ENCODE measurements around the gene UBE2L5.

UBE2L5 gene

DNA sequence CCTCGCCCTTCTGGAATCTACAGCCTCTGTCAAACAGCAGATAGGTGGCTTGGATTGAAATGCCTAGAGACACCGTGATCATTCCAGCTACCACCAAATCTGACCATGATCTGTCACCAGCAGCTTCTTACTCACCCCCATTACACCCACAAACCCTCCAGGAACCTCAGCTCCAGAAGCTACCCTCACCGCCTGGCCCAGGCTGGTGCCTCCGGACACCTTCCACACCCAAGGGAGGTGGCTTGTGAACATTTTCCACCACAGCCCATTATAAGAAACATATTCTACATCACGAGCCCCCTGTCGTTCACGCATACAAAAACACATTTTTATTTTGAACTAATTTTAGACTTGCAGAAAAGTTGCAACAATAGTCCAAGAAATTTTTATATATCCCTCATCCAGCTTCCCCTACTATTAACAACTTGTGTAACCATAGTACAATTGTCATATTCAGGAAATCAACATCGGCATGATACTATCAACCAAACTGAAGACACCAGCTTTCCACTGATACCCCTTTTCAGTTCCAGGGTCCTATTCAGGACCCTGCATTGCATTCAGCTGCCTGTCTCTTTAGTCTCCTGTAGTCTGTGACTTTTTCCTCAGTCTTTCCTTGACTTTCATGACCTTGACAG lies 15.4 kb upstream of the UBE2L5 start:
- no peak for DNase-seq

DNA sequence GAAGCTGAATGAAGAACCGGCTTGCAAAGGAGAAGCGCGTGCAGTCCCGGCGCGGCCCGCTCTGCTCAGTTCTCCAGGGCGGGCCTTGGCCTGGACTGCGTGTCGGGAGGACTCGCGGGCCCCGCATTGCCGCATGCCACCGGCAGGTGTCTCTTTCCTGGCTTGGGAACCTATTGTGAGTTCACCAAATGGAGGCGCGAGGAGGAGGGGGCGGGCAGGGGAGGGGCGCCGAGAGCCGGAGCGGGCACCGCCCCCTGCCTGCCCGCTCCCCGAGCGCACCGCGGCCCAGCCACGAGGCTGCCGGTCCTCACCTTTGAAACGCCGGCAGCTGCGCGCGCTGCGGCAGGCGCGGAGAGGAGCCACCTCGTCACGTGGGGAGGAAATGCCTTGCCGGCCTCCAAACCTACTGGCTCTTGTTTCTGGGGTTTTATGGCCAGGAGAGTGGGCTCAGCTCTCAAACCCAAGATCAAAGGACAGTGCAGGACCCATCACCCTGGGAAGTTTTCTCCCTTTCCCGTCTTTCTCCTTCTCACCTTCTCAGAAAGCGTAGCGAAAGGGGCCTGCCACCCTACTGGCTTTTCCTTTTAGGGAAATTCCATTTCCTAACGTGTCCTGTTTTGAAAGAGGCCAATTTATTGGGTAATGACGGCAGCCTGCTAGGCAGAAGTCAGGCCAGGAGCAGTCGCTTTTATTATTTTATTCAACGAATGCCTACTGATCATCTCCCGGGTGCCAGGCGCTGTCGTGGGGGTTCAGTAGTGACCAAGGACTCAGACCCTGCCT lies 13.8 kb upstream of the UBE2L5 start:
- DNase-seq = peak; percentile 75

DNA sequence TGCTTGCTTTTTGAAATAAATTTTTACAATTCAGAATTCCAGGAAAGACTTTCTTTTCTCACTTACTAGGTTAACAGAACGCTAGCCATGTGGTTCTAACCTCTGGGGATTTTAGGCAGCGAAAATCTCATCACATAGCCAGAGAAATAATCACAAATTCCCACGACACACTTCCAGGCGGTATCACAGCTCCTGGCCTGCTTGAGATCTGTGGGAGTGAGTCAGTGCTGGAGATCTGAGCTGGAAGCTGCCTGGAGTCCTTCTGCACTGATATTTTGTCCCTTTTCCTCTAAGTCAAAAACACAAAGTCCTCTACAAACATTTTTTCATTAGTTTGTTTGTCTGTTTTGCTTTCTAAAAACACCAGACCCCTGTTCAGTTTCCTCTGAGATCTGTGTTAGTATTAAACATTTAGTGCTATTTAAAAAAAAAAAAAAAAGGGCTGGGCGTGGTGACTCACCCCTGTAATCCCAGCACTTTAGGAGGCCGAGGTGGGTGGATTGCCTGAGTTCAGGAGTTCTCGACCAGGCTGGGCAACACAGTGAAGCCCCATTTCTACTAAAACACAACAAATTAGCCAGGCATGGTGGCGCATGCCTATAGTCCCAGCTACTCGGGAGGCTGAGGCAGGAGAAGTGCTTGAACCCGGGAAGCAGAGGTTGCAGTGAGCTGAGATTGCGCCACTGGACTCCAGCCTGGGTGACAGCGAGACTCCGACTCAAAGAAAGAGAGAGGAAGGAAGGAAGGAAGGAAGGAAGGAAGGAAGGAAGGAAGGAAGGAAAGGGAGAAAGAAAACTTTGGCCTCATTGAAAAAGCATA lies 12.2 kb upstream of the UBE2L5 start:
- DNase-seq = peak; percentile 70

DNA sequence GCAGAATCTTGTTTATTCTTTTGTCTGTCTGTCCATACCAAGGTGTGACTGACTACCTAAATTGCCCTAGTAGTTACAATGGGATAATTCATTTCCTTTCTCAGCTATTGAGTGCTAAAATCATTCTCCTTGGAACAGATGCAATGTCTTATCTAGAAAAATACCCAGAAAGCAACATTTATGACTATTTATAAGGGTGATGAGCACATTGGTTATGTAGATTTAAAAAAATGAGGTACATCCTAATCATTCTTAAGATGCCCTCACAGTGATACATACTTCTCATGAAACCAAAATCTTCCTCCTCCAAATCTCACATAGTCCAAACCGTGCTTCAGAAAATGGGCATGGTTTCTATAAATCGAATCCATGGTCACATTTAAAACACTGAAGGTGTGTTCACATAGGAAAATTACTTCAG lies 11.6 kb upstream of the UBE2L5 start:
- no peak for DNase-seq

DNA sequence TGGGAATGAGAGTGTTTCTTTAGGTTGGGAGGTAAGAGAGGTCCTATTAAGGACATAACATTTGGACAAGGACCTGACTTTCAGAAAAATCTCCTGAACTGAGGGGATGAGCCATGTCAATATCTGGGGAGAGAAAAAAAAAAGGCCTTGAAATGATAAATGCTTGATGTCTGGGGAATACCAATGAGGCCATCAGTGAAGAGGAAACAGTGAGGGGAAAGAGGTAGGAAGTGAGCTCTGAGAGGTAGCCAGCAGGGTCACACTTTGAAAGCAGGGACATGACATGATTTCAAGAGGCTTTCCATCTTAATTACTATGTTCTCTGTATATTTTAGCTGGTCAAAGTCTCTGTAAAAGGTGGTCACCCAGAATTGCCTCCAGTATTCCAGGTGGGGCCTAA lies 9.9 kb upstream of the UBE2L5 start:
- no peak for DNase-seq

DNA sequence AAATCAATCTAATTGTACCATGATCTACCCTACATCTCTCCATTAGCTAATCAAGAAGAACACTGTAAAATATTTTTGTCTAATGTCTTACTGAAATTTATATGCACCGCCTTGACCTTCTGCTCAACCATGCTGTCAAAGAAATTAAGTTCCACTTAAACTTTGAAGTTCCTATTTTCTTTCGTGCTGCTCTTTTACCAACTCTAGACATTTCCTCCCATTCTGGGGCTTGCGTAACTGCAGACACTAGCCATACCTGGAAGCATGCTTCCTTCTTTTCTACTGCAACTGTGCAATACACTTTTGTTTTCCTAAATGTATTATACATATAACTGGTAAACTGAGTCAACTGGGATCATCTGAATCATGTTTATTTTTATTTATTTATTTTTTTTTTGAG lies 8.5 kb upstream of the UBE2L5 start:
- DNase-seq = no peak

DNA sequence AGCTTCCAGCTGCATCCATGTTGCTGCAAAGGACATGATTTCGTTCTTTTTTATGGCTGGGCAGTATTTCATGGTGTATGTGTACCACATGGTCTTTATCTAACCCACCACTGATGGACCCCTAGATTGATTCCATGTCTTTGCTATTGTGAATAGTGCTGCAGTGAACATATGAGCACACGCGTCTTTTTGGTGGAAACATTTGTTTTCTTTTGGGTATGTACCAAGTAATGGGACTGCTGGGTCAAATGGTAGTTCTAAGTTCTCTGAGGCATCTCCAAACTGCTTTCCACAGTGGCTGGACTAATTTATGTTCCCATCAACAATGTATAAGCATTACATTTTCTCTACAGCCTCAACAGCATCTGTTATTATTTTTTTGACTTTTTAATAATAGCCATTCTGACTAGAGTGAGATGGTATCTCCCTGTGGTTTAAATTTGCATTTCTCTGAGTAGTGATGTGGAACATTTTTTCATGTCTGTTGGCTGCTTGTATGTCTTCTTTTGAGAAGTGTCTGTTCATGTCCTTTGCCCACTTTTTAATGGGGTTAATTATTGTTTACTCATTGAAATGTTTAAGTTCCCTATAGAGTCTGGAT lies 6.8 kb upstream of the UBE2L5 start:
- no peak for DNase-seq

DNA sequence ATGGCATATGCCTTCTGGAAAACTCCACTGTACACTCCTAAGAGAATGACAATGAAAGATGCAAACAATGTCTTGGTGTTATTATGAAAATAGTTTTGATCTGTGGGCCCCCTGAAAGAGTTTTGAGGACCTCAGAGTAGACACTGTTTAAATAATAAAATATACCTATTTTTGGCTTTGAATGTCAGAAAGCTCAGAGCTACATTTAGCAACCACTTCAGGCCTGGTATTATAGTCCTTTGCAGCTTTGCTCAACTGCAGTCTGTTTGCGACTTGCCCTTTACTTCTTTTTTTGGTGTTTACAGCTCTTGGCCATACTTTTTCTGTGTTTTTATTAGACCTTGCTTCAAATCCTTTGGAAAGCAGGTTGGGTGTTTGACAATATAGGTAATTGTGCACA lies 5.8 kb upstream of the UBE2L5 start:
- DNase-seq = no peak

DNA sequence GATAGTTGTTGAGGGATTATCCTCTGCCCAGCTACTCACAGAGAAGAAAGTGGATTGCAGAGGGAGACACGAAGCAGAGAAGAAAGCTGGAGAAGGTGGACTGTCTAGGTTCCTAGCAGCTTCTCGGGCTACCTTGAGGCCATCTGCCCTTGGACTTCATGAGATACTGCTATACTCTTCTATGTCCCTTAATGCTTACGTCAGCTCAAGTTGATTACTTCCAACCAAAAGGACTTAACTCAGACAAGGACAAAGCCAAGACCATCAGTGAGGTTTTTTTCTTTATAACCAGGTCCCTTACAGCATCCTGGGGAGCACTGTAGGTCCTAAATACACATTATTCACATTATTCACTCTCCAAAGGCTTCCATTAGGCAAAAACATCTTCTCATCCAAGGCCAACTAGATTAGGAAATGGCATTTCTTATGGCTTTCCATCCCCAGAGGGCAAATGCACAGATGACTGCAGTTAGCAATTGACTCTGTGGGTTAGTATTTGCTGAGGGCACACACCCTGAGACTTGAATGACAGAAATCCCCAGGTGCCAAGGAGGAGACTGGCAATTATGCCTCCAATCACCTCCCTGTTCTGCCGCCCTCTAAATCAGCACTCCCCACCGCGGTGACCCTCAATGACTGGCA lies 4.1 kb upstream of the UBE2L5 start:
- DNase-seq = no peak

DNA sequence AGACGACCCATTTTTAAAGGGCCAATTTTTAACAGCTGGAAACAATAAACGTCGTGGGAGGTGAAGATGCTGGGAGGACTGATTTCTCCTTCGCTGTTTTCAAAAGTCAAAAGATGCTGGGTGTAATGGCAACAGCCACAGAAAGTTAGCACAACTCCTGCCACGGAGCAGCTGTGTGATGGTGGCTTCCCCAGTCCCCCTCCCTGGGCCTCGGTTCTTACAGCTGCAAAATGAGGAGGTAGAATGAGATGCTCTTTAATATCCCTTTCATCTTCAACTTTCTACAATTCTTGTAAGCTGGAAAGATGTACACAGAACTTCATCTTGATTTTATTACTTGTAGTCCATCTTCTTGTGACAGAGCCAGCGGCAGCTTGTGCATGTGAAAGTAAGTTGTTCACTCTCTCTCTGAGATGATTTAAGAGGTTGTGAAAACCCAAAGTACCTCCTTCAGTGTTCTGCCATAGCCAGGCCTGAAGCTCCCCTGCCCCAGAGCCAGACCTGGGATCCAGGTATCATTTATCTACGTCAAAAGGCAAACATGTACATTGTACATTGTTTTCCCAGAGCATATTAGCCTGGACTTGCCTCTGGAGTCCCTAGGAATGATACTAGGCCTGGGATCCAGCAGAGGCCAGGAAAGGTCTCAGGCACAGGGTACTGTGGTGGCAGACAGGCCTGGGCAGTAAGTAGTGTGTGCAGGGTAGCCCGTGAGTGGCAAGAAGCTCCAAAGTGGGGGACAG lies 3.4 kb upstream of the UBE2L5 start:
- DNase-seq = no peak

DNA sequence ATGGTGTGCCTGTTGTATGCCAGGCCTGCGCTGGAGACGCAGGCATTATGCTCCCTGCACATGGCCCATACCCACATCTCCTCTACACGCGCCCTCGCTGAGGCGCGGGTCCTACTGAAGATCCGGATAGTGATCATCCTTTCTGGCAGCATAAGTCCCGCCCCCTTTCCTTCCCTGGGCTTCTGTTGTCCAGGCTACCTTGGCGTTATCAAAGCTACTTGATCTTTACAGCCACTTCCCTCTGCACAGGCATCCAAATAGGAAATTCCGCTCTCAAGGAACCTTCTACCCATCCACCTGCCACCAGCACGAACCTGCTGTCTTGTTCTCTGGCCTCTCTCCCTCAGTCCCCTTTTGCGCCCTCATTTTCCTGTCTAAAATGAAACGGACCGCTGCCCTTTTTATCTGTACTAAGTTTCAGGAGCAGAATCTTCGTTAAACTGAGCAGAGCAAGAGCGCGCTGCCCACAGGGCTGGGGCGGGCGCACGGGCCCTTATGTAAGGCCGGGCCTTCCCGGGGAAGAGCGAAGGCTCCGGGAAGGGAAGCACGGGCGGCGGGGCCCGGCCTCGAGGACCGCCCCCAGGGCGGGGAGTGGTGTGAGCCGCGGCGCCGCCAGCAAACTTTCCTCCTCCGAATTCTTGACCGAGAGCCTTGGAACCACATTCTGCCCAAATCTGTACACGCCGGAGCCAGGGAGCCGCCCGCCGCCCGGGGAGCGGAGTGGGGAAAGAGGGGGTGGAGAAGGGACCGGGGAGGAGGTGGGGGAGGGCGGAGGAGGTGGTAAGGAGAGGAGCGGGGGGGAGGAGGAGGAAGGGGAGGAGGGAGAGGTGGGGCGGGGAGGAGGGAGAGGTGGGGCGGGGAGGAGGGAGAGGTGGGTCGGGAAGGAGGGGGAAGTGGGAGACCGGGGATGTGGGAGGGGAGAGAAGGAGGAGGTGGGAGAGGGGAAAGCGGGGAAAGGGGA lies 920 bp upstream of the UBE2L5 start:
- peak; percentile 84 for DNase-seq

DNA sequence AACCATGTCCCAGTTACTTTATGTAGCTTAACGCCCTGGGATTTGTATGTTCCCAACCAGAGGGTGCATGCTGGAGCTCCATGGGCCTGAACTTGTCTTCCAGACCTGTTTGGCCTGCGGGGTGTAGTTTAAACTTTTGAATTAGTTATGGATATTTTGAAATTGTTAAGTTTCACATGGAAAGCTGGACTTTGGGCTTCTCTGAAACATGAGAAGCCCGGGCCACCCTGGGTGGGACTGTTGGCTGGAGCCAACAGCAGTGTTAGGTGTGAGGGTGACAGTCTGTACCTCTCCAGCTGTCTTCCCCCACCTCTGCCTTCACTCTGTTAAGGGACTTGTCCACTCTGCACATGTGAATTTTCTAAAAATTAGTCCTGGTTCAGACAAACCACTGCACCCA lies 1.6 kb downstream of the UBE2L5 start:
- no peak for DNase-seq

DNA sequence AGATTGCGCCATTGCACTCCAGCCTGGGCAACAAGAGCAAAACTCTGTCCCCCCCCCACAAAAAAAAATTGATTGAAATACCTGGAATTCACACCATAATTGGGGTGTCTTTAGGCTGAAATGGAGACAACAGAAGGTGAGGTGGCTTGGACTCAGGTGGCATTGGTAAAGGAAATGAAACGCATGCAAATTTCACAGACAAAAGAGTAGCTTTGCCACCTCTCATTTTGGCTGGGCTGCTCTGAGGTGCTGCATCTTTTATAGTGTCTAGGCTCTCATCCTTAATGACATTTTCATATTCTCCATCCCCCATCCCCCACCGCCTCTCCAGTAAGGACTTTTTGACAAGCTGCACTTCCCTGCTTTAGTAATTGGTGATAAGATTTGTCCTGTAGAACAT lies 6.9 kb downstream of the UBE2L5 start:
- DNase-seq = no peak

DNA sequence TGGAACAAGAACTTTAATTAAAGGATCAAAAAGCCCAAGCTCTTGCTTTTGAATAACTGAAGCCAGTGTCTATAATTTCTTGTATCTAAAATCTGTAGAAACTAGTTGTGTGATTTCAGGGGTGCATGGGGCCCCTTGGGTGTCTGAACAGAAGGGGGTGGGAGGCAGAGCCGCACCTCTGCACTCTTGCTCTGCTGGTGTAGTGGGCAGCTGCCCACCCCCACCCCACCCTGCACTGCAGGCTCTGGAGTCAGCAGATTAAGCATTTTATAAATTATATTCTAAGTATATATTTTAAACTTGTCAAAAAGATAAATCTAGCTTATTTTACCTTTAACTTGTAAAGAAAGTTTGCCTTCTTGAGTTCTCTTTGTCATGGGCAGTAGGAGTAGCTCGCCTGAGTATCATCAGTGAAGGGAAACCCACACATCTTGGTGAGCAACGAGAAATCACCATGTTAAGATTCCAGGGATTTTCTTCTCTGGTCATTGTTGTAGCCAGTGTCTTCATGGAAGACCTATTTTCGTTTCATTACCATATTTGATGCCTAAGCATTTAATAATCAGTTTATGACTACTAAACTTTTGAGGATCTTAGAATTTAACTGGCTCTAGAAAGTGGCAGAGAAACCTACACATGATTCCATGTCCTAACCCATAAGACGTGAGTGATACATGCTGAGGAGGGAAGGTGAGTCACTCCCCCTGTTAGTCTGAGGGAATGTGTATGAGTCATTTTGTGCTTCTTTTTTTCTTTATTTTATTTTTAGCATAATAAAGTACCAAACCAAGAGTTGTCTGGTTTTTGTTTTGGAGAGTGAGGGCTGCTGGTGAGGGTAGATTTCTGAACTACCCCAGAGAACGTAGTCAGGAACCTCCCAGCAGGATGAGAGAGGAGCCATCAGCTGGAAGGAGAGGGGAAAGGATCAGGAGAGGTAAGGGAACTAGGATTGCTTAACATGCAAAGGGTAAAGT lies 7.7 kb downstream of the UBE2L5 start:
- DNase-seq = peak; percentile 88

DNA sequence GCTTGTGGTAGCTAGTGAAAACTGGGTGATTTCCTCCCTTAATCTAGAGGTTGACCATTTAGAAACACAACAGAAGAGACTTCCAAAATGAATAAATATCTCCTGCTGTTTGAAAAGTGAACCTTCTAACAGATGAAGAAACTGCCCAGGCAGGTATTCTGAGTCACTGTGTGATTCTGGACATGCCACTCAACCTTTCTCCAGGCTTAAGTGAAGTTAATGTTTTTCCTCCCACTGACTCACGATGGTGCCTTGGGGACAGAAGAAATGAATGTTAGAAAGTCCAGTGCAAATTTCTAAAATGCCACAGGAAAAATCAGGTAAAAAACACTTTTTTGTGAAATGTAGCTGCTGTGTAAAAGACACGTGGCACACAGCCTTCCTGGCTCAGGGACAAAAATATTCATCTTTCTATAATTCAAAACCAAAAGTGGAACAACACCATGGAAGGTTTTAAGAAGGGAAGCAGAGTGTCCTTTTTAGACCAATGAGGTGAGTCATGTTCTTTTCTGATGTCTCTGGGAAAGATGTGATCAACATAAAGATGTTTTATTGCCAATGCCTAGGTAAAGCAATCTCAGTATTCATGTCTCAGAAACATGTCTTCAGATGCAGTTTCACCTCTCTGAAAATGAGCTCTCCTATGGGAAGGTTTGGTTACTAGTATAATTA lies 9.1 kb downstream of the UBE2L5 start:
- DNase-seq = no peak

DNA sequence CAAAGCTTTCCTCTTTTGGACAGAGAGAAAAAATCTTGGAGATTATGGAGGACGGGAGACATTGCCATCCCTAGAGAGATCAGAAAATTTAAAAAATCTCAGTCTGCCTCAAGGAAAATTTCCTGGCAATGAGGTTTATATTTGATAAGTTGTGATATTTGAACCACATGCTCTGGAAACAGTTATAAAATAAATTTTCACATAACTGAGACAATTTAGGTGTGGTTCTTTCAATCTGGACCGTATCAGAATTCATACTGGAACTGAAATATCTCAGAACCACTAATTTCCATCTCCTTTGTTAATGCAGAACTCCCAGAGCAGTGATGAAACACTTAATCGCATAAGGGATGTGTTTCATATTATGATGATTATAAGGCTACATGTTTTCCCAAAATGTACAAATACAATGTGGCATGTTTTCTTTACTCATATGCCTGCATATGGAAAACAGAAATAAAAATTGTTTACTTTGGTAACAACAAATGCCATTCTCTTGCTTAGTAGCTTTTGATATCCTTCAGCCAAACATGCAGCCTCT lies 13.7 kb downstream of the UBE2L5 start:
- DNase-seq = no peak

DNA sequence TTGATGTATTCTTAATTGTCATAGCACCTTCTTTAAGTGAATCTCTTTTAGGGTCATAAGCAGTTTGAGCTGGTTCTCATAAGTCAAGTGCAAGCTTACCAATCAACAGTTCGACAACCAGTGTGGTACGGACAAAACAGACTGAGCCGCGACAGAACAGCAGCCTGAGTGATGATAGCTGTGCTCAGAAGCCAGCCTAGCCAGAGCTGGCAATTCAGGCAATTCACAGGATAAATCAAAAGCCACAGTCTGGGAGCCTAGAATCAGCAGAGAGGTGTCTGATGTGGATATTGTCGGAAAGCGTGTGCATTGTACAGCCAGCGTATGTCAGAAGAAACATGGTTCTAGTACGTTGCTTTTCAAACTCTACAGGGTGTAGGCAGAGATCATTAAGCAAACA lies 14.9 kb downstream of the UBE2L5 start:
- no peak for DNase-seq

DNA sequence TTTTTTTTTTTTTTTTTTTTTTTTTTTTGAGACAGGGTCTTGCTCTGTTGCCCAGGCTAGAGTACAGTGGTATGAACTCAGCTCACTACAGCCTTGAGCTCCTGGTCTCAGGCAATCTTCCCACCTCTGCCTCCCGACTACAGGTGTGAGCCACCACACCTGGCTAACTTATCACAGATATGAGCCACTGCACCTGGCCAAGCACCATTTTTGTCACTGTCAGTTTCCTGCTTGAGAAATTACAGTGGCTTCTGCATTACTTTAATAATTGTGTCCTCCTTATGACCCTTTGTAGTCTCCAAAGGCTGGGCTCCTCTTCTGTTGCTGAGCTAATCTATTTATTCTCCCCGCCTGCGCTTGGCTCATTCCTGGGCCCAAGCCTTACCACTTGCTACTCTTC lies 16.0 kb downstream of the UBE2L5 start:
- no peak for DNase-seq
